Right lobe of liver (tissue), 6 donors: Measurements from ENCODE around the gene IRF1. TPM values are rescaled to one million over a fixed set of nuclear protein-coding genes. Genes with fewer than 3 reads are reported as not detected.

ENCODE experiments used
- ATAC-seq, 4 donors: fragments of 200-7000 bp; cut with Tn5 transposase; one replicate each; pipeline ENCODE4 v1.9.1; 2020; ENCODE audit warnings: mild to moderate bottlenecking in 4 of 4, moderate library complexity in 4 of 4
- DNase-seq, 3 donors: peaks; one replicate each; pipeline ENCODE4 v3.0.0-alpha.2; 2020
- H3K27ac ChIP-seq, 3 donors: fragments of 200-600 bp; one replicate each; pipeline ENCODE4 v1.8.0; 2022
- H3K27me3 ChIP-seq, 2 donors: fragments of 200-600 bp; one replicate each; pipeline ENCODE4 v1.8.0; 2022
- H3K36me3 ChIP-seq, 4 donors: fragments of 200-600 bp; sonication (generic) in 1 of 4; one replicate each; pipeline versions ENCODE4 v1.5.1 to v1.8.0; 2017 to 2022; ENCODE audit warnings: control low read depth in 1 of 4
- H3K4me1 ChIP-seq, 4 donors: fragments of 200-600 bp; sonication (generic) in 1 of 4; one replicate each; pipeline versions ENCODE4 v1.5.1 to v1.8.0; 2017 to 2022; ENCODE audit warnings: control low read depth in 1 of 4
- H3K4me3 ChIP-seq, 3 donors: fragments of 200-600 bp; one replicate each; pipeline ENCODE4 v1.8.0; 2022
- H3K9me3 ChIP-seq, 4 donors: fragments of 200-600 bp; sonication (generic) in 1 of 4; one replicate each; pipeline versions ENCODE4 v1.5.1 to v1.8.0; 2017 to 2022; ENCODE audit warnings: control low read depth in 1 of 4
- CTCF ChIP-seq, 4 donors: fragments of 200-600 bp in 3 of 4; fragments of 450-650 bp in 1 of 4; IDR thresholded peaks; one replicate each; pipeline versions ENCODE4 v1.5.1 to v1.8.0; 2016 to 2022; ENCODE audit warnings: antibody characterized with exemption in 4 of 4, mild to moderate bottlenecking in 2 of 4
- POLR2A ChIP-seq: fragments of 450-650 bp; IDR thresholded peaks from one replicate; pipeline ENCODE4 v1.6.1; 2017; ENCODE audit warnings: antibody characterized with exemption, mild to moderate bottlenecking
- WGBS: methylation state at CpG from one replicate; pipeline ENCODE4 v1.1.6; 2018; ENCODE audit warnings: low coverage, low lambda C conversion rate; ENCODE audit not compliant: insufficient coverage; ENCODE audit errors: missing lambda C conversion rate; 5-methylcytosine and 5-hydroxymethylcytosine counted together
- intact Hi-C, 2 donors: fragments of 100-400 bp; cut with DNase I; formaldehyde crosslinking; loops; one replicate each; pipeline versions ENCODE4 v1.11.2 to v1.14.1; 2022
- total RNA-seq, 6 experiments: library from RNA; depleted of rRNA in 2 of 6; stranded (reverse); fragments of >200 nt in 2 of 6; fragmentation: NEBNext Ultra II Directional in 3 of 6; extraction: Animal tissue kit (Norgen Biotek cat#: 25700) in 3 of 6; gene quantifications; one replicate each; pipeline versions ENCODE4 v1.1.0 to v1.2.4, GENCODE V29; 2016 to 2023
- donor health status: DM: no; HTN: yes; CAD: no.
- donor health status: DM: no; HTN: no; CAD: no.
- donor health status: DM: no; HTN: no; CAD: no.
- donor health status: DM: no; HTN: yes; CAD: no.
- donor health status: DM: no; HTN: yes; CAD: no.

The IRF1 gene
- total RNA-seq, 6 experiments from 2014 or later: 23.9 to 38.3 (median 30.2) TPM

GRCh38 chr5:132459983-132460838 is 30.4 kb downstream of the IRF1 start:
- ATAC-seq: peak; percentile 15 to 73 (median 60)
- 44% methylated on average over 4 of the region's 8 CpGs for WGBS
- Histone ChIP-seq H3K4me1 (peaks cover 0 to 96% (median 57%) of the 10 kb centered on the region in 4 donors), H3K36me3 (no peaks in the 10 kb centered on the region), H3K9me3 (no peaks in the 10 kb centered on the region), H3K27me3 (no peaks in the 10 kb centered on the region), H3K27ac (peak overlapping the region; percentile 49 to 92 (median 63)), H3K4me3 (no peak overlapping the region)
- intact Hi-C loops: loop anchor here in 1 of 2 donors (10.0 kb wide), 1 partner anchor 45 kb away; no protein-coding TSS in a partner anchor
- TF ChIP-seq POLR2A: peak; percentile 38
- TF ChIP-seq CTCF (IDR thresholded peaks at IDR 0.05): peak in 2 of 4 donors; percentile 8 to 47
- peak; percentile 61 to 94 (median 86) for DNase-seq

GRCh38 chr5:132459031-132459982 is 31.3 kb downstream of the IRF1 start:
- Histone ChIP-seq H3K9me3 (no peaks in the 10 kb centered on the region), H3K27ac (peak overlapping the region; percentile 49 to 92 (median 63)), H3K4me3 (no peak overlapping the region), H3K4me1 (peaks cover 0 to 87% (median 49%) of the 10 kb centered on the region in 4 donors), H3K36me3 (no peaks in the 10 kb centered on the region), H3K27me3 (no peaks in the 10 kb centered on the region)
- no peak for TF ChIP-seq CTCF (IDR thresholded peaks at IDR 0.05)
- TF ChIP-seq POLR2A: no peak
- 61% methylated on average over 4 of the region's 12 CpGs for WGBS
- ATAC-seq: peak; percentile 14 to 55 (median 36)
- intact Hi-C loops: no loop called here
- DNase-seq: peak in 2 of 3 donors; percentile 64 to 80

- peak overlapping the region; percentile 49 to 92 (median 63) for H3K27ac ChIP-seq
- peak in 1 of 4 donors; percentile 5 for ATAC-seq
- H3K36me3 ChIP-seq: no peaks in the 10 kb centered on the region
- intact Hi-C loops: no loop called here
- TF ChIP-seq POLR2A (no peak), CTCF (IDR thresholded peaks at IDR 0.05) (no peak)
- H3K4me3 ChIP-seq: no peak overlapping the region
- H3K27me3 ChIP-seq: no peaks in the 10 kb centered on the region
- no peaks in the 10 kb centered on the region for H3K9me3 ChIP-seq
- no peak for DNase-seq
- WGBS: 36% methylated on average over 1 of the region's 1 CpG
- peaks cover 0 to 81% (median 43%) of the 10 kb centered on the region in 4 donors for H3K4me1 ChIP-seq
These were observed 31.9 kb downstream of the IRF1 start for GRCh38 chr5:132458651-132459030.

- peaks cover 0 to 77% (median 41%) of the 10 kb centered on the region in 4 donors for H3K4me1 ChIP-seq
- ATAC-seq (no peak), DNase-seq (no peak)
- H3K27ac ChIP-seq: peak overlapping the region; percentile 49 to 92 (median 79)
- H3K36me3 ChIP-seq: no peaks in the 10 kb centered on the region
- TF ChIP-seq CTCF (IDR thresholded peaks at IDR 0.05) (no peak), POLR2A (no peak)
- H3K27me3 ChIP-seq: no peaks in the 10 kb centered on the region
- no peak overlapping the region for H3K4me3 ChIP-seq
- intact Hi-C loops: no loop called here
- WGBS: 87% methylated on average over 3 of the region's 3 CpGs
- no peaks in the 10 kb centered on the region for H3K9me3 ChIP-seq
These were observed 32.4 kb downstream of the IRF1 start for GRCh38 chr5:132458226-132458560.
